RWPE2 (cell line): Measurements from ENCODE around the gene PAQR8.

ENCODE experiments used
- ATAC-seq: fragments of 200-7000 bp; cut with Tn5 transposase; 3 replicates; pipeline ENCODE4 v1.9.1; 2021; ENCODE audit warnings: low read depth
- DNase-seq: peaks from one replicate; pipeline ENCODE4 v3.0.0-alpha.2; 2020; ENCODE audit warnings: low spot score
- H3K27ac ChIP-seq: fragments of 450-650 bp; 2 replicates; pipeline ENCODE4 v1.5.1; 2017; ENCODE audit warnings: mild to moderate bottlenecking; ENCODE audit not compliant: poor library complexity, severe bottlenecking
- H3K27me3 ChIP-seq: fragments of 250-450 bp; sonication (Bioruptor Pico); 2 replicates; pipeline ENCODE4 v1.5.1; 2021; ENCODE audit warnings: mild to moderate bottlenecking, moderate library complexity; ENCODE audit not compliant: insufficient read depth, poor library complexity, severe bottlenecking
- H3K36me3 ChIP-seq: fragments of 250-450 bp; sonication (Bioruptor Pico); 2 replicates; pipeline ENCODE4 v1.5.1; 2020; ENCODE audit warnings: low read depth, mild to moderate bottlenecking, moderate library complexity
- H3K4me1 ChIP-seq: fragments of 250-450 bp; sonication (Bioruptor Pico); 2 replicates; pipeline ENCODE4 v1.5.1; 2021; ENCODE audit warnings: mild to moderate bottlenecking, moderate library complexity; ENCODE audit not compliant: insufficient read depth, poor library complexity, severe bottlenecking
- H3K4me3 ChIP-seq: fragments of 250-450 bp; sonication (Bioruptor Pico); 2 replicates; pipeline ENCODE4 v1.5.1; 2021; ENCODE audit warnings: mild to moderate bottlenecking, moderate library complexity; ENCODE audit not compliant: severe bottlenecking
- H3K9me3 ChIP-seq: fragments of 250-450 bp; sonication (Bioruptor Pico); 2 replicates; pipeline ENCODE4 v1.5.1; 2021; ENCODE audit warnings: mild to moderate bottlenecking, moderate library complexity; ENCODE audit not compliant: severe bottlenecking
- CTCF ChIP-seq: fragments of 450-650 bp; IDR thresholded peaks from one replicate; pipeline ENCODE4 v1.5.1; 2017; ENCODE audit warnings: mild to moderate bottlenecking, moderate library complexity; ENCODE audit not compliant: poor library complexity, severe bottlenecking

Gene PAQR8

GRCh38 chr6:52394251-52394666 is 32.3 kb downstream of the PAQR8 start:
- no peak for ATAC-seq
- H3K4me3 ChIP-seq: no peak overlapping the region
- no peak overlapping the region for H3K27ac ChIP-seq
- no peak for TF ChIP-seq CTCF
- no peaks in the 10 kb centered on the region for H3K27me3 ChIP-seq
- DNase-seq: no peak
- no peaks in the 10 kb centered on the region for H3K36me3 ChIP-seq
- H3K9me3 ChIP-seq: no peaks in the 10 kb centered on the region
- peaks cover 25% of the 10 kb centered on the region for H3K4me1 ChIP-seq

- DNase-seq: no peak
- Histone ChIP-seq H3K9me3 (no peaks in the 10 kb centered on the region), H3K27ac (no peak overlapping the region), H3K27me3 (no peaks in the 10 kb centered on the region), H3K4me3 (no peak overlapping the region), H3K4me1 (peaks cover 8% of the 10 kb centered on the region), H3K36me3 (no peaks in the 10 kb centered on the region)
- no peak for ATAC-seq
- no peak for TF ChIP-seq CTCF
Observed at GRCh38 chr6:52395969-52396368, 34.0 kb downstream of the PAQR8 start.

GRCh38 chr6:52399511-52400312 is 37.8 kb downstream of the PAQR8 start:
- no peak overlapping the region for H3K27ac ChIP-seq
- no peak overlapping the region for H3K4me3 ChIP-seq
- ATAC-seq (peak; percentile 88), DNase-seq (no peak)
- no peaks in the 10 kb centered on the region for H3K9me3 ChIP-seq
- peak; percentile 93 for TF ChIP-seq CTCF
- H3K4me1 ChIP-seq: no peaks in the 10 kb centered on the region
- H3K27me3 ChIP-seq: no peaks in the 10 kb centered on the region
- no peaks in the 10 kb centered on the region for H3K36me3 ChIP-seq

- ATAC-seq (no peak), DNase-seq (no peak)
- H3K4me1 ChIP-seq: no peaks in the 10 kb centered on the region
- H3K9me3 ChIP-seq: no peaks in the 10 kb centered on the region
- no peak for TF ChIP-seq CTCF
- H3K4me3 ChIP-seq: no peak overlapping the region
- no peak overlapping the region for H3K27ac ChIP-seq
- H3K36me3 ChIP-seq: no peaks in the 10 kb centered on the region
- H3K27me3 ChIP-seq: no peaks in the 10 kb centered on the region
Observed at GRCh38 chr6:52400313-52401041, 38.5 kb downstream of the PAQR8 start.
